IPS-18c (cell line): ENCODE results near the gene ASB16.

Source experiments
- H3K4me3 ChIP-seq: 2 replicates; pipeline ENCODE4 v1.7.0; 2013; ENCODE audit warnings: low read depth, mild to moderate bottlenecking, low read length, moderate library complexity; ENCODE audit not compliant: insufficient read depth
- H3K9me3 ChIP-seq: one replicate; pipeline ENCODE4 v1.6.1; 2013; ENCODE audit warnings: mild to moderate bottlenecking, low read length, moderate library complexity; ENCODE audit not compliant: control insufficient read depth, insufficient read depth

ASB16 gene

DNA sequence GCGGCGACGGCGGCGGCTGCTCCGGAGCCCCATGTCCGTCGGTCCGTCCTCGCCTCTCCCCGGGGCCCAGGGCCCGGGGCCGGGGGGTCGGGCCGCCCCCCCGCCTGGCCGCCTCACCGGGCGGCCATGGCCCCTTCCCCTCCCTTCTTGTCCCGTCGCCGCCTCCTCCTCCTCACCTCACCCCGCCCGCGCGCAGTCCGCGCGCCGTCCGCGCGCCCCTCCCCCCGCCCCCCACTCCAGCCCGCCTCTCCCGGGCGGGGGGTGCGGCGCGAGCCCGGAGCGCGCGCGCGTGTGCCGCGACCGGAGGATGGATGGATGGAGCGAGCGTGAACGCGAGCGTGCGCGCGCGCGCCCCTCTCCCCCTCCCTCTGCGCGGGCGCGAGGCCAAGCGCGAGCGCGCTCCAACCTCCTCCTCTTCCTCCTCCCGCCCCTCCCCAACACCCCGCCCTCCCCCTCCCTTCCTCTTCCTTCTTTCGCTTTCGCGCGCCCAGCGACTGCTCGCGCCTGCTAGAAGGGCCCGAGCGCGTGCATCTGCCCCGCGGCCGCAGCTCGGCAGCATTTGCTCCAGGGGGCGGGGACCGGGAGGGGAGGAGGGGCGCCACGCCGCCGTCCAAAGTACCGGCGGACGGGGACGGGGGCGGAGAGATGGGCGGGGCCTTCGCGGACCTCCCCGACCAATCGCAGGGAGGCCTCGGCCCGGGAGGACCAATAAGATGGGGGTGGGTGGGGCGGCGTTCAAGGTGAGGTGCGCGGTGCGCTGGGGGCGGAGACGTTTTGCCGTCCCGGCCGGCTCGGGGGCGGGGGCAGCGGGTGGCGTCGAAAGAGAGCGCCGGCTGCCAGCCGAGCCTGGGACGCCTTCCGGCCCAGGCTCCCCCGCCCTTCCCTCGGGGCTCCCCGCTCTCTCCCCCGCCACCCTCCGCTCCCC, 29.3 kb downstream of the ASB16 start, which contains the start of gene ATXN7L3:
Gene ATXN7L3, minus strand, starts transcription at position 332 of the 925 bp plus-strand sequence. CDS start 1,814 bp downstream, outside the sequence.
- peak within 1 kb of the TSS; percentile 81 for H3K4me3 ChIP-seq
- no peaks in the 10 kb centered on the region for H3K9me3 ChIP-seq

DNA sequence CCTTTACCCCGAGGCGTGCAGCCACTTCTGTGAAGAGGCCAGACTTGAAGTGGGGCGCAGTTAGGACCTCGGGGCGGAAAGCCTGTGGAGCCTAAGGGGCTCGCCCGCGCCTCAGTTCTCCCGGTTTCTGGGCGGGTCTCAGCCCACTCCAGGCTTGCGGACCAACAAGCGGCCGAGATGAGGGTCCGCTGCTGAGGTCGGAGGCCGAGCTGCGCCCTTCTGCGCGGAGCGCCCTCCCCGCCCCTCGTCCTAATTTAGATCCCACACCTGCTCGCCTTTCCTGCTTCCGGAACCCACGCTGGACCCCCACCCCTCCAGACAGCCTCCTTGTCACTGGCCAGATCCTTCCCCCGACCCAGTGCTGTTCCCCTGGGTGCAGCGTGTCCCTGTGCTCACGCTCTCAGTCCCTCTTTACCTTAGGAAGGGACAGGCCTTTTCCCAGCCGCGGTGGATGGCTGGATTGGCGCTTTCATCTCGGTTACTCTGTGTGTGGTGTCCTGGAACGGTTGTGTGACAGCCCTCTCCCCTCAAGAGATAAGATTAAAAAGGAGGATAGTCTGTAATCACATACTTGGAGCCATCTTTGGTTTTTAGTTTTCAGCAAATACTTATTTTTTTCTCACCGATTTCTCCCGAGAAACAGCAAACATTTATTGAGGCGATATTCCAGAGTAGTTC, 30.1 kb downstream of the ASB16 start:
- no peaks in the 10 kb centered on the region for H3K9me3 ChIP-seq
- peak overlapping the region; percentile 79 for H3K4me3 ChIP-seq

DNA sequence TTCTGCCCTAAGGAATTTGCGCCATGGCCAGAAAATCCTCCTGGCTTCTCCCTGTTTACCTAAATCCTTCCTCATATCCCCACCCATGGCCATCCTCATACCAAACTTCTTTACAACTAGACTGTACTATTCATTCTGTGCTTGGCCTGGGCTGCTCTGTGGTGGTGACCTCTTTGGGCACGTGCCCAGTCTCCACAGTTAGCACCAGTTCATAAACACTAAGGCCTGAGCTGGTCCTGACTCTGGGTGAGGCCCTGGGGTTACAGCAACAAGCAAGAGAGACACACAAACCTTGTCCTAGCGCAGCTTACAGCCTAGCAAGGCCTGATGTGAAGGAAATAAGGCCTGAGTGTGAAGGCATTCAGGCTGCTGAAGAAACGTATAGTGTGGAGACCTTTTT, 32.3 kb downstream of the ASB16 start:
- no peaks in the 10 kb centered on the region for H3K9me3 ChIP-seq
- H3K4me3 ChIP-seq = no peak overlapping the region

DNA sequence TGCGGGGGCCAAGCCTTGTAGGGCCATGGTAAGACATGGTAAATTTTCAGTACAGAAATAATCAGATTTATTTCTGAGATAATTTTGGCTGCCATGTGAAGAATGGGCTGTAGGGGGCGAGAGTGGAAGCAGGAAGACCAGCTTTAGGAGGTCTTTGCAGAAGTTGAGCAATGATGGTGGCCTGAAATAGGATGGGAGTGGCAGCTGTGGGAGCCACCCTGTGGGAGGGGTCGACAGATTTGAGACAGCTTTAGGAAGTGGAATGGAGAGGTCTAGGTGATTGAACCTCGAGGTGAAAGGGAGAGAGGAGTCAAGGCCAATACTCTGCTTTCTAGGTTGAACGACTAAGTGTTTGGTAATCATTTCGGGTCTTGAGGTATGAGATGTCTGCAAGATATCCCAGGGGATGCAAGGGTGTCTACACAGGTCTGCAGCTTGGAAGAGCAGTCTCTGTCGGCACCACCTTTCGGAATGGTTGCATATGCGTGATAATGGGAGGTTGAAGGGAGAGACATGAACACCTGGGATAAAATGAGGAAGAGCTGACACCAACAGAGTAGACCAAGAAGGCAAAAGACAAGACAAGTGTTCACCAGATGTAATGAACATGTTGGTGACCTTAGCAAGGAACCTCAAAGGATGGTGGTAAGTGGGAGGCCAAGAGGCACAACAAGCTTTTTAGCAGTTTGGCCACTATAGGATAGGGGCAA, 33.4 kb downstream of the ASB16 start:
- no peaks in the 10 kb centered on the region for H3K9me3 ChIP-seq
- no peak overlapping the region for H3K4me3 ChIP-seq

DNA sequence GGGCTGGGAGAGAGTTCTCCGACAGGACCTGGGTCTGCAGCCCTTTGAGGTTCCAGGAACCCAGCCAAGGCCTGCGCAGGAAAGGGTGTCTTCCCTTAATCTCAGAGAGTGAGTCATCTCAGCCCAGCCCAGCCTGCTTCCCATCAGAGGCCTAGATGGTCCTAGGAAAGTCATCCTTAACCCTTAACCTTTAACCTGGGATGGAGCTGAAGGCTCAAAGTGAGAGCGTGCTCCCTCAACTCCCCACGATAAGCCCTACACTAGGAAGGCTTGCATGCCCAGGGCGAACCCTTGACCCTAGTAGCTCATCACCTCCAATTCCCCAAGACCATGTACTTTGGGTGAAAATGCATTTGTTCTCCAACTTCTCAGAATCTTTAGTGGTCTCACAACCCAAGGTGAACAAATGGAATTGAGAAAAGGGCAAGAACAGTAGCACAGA, 34.0 kb downstream of the ASB16 start:
- no peak overlapping the region for H3K4me3 ChIP-seq
- H3K9me3 ChIP-seq = no peaks in the 10 kb centered on the region

DNA sequence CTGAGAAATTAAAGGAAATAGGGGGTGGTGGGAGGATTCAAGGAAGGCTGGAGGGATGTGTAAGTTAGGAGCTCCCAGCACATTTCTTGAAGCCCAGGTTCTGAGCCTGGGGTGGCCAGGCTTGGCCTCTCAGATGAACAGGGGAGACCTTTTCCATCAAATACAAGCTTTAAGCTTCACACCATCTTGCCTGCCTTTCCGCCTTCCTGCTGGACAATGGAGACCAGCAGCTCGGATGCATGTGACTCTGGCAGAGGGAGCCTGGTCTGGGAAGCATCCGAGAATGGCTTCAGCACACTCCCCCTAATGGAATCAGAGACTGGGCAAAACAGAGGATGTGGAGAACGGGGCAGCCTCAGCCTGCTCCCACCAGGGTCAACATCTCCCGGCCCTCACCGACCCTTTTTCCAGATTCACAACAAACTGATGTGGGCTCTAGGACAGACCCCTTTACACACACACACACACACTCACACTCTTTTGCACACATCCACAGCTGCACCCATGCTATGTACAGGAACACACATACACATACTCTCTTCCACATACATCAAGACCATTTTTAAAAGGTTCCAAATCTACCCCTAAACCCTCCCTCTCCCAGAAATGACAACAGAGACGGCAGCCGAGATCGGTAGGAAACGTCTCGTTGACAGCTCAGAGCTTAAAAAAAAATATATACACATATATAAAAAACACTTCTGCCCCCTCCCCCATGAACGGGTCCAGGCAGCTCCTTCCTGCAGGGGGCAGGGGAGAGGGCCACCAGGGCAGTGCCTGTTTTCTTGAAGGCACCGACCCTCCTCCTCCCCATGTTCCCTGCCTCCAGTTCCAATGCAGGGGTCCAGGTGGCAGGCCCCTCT, 35.7 kb downstream of the ASB16 start:
- no peak overlapping the region for H3K4me3 ChIP-seq
- no peaks in the 10 kb centered on the region for H3K9me3 ChIP-seq

DNA sequence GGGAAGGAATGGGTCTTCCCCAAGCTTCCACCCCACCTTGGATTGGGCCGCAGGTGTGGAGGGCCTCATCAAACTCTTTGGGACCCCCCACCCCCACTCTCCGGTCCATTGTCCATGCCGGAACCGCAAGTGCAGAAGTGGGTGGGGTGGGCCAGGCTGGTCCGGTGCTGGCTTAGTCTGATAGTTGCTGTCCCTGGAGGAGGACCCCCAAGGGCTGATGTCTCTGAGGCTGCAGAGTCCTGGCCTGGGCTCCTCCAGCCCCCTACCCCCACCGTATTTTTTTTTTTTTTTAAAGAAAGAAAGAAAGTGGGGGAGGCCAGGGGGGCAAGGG, 36.3 kb downstream of the ASB16 start:
- no peak overlapping the region for H3K4me3 ChIP-seq
- H3K9me3 ChIP-seq = no peaks in the 10 kb centered on the region

DNA sequence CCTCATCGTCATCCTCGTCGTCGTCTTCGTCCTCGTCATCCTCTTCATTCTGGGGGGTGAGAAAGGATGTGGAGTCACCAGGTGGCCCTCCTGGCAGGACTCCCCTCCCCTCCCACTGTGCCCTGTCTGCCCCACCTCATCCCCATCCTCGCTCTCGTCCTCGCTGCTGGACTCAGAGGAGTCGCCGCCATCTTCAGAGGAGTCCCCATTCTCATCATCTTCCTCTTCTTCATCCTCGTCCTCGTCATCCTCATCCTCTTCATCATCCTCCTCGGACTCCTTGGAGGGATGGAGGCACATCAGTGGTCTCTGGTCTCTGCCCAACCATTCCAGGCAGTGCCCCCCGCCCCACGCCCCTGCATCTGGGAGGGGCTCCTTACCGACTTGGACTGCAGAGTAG, 36.8 kb downstream of the ASB16 start:
- Histone ChIP-seq H3K9me3 (no peaks in the 10 kb centered on the region), H3K4me3 (no peak overlapping the region)

DNA sequence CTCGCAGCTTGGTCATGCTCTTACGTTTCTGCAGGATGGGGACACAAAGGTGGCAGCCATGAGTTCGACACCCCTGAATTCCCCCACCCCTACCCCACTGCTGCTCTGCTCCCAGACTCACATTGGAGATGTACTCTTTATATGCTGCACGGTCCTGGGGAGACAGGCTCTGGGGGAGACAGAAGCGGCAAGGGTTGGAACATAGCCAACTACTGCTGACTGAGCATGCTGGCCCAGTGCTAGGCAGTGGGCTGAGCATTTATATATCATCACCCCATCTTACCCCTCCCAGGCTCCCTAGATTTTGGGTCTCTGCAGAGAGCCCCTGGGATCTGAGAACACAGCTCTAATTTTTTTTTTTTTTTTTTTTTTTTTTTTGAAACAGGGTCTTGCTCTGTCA, 37.2 kb downstream of the ASB16 start:
- Histone ChIP-seq H3K4me3 (no peak overlapping the region), H3K9me3 (no peaks in the 10 kb centered on the region)

DNA sequence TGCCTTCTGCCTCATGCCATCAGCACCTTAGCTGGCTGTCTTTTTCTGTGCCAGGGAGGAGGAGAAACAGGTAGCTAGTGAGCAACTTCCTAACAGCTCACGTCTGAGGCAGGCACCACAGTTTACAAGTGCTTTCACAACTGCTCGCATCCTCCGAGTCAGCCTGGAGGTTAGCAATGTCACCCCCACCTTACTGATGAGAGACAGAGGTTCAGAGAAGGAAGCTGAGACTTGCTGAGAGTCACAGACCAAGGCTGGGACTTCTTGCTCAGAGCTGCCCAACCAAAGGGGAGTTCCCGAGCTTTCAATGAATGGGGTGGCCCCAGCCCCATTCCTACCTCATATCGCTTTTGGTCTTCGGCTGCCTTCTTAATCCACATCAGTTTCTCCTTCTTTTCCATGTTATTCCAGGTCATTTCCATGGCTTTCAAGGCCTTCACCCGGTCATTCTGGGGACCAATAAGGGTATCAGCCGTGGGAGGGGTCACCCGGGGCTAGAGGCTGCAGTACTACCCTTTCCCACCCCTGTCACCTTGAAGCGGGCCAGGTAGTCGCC, 39.4 kb downstream of the ASB16 start:
- Histone ChIP-seq H3K9me3 (no peaks in the 10 kb centered on the region), H3K4me3 (no peak overlapping the region)

DNA sequence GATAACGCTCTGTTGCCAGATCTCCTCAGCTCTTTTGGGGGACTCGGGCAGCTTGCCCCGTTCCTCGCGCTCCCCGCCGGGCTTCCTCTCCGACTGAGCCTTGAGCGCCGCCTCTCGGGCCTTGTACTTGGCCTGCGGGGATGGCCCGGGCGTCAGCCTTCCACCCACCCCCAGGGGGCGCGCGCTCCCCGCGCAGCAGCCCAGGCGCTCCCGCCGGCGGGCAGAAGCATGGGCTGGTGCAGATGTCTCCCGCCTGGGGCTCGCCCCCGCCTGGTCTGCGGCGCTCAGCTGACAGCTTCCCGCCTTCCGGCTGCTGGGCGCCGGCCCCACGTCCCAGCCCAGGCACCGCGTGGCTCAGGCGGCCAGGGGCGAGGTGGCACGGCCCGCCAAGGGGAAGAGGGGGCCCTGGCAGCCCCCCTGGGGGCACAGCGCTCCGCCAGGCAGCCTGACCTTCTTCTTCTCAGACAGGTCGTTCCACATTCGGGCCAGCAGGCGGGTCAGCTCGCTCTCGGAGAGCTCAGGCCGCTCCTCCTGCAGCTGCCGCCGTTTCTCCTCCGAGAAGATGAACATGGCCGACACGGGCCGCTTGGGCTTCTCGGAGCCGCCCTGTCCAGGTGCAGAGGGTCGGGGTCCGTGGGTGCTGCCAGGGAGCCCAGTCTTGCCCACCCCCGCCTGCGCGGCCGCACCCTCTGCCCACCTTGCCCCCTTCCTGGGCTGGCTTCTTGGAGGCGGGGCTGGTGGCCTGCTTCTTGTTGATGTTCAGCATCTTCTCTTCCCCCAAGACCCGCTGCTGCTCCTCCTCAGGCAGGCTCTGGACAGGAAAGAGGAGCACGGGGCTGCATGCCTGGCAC, 40.1 kb downstream of the ASB16 start:
- Histone ChIP-seq H3K9me3 (no peaks in the 10 kb centered on the region), H3K4me3 (no peak overlapping the region)

DNA sequence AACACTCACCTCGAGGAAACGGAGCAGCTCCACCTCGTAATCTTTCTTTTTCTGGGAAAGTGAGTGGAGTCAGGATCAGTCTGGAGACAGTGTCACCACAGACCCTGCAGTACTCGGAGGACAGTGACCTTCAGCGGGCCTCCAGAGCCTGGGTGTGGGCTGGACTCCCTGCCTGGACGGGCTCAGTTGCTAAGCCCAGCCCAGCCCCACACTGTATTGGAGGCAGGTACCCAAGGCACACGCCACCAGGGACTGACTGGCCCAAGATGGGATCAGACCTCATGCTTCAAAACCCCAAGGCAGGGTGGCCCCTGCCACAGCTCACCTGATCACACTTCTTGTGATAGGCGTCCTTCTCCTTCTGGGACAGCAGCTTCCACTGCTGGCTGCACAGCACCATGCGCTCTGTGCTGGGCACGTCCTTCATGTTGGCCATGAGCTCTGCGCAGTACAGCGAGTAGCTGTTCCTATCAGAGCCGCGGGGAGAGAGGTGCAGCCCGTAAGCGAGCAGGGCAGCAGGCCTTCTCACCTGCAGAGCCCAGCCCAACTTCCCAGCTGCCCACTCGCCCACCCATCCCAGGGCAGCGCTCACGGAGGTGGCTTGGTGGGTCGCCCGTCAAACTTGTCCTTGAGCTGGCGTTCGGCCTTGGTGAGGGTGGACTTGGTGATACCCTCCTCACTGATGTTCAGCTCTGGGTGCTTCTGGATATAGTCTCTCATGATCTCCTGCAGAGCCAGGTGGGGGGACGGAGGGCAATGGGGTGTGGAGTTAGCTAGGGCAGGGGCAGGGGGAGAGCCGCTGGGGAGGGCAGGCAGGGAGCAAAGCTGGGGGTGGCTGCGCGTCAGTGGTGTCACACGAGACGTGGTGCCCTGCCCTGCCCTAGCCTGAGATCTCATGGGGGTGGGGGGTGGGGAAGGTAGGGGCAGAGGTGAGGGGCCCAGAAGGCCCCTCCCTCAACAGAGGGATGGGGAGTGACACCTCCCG, 41.1 kb downstream of the ASB16 start:
- Histone ChIP-seq H3K4me3 (no peak overlapping the region; the same call in 1 of the 2 replicates), H3K9me3 (no peaks in the 10 kb centered on the region)

DNA sequence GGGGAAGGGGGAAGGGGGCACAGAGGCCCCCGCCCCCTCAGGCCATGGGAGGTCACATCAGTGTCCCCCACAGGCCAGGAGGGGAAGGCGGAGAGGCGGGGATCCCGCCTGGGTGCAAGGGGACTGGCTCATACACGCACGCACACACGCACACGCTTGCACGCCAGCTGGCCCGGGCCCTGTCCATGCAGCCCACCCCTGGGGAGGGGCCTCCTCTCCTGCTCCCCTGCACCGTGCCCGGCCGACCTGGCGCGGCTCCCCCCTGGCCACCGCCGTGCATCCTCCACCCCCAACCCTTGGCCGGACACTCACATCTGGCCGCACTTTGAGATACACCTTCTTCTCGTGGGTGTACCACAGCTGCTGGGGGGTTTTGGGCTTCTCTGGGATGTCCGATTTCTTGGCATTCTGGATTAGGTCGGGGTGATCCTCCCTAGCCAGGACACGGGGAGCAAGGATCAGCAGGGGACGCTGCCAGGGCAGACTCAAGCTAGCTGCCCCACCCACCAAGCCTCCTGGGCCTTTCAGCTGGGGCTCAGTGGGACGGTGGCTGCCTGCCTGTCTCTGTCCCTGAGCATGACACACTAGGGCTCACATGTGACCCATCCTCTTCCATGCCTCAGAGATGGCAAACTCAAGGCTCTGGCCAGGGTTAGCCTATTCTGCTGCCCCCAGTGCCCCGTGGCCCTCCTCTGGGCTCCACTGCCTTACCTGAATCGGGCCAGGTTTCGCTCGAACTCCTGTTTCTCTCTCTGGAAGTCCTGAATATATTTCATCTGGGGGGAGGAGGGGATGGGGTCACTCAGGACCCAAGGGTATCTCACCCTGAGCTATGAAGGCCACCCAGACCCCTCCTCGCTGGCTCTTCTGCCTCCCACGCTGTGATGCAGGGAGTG, 42.3 kb downstream of the ASB16 start:
- Histone ChIP-seq H3K4me3 (no peak overlapping the region), H3K9me3 (no peaks in the 10 kb centered on the region)
